Testis (tissue), 3 donors: ENCODE data around the gene ACACA. TPM values are rescaled to one million over a fixed set of nuclear protein-coding genes. Genes with fewer than 3 reads are reported as not detected.

Experiments
- DNase-seq: peaks from one replicate; pipeline ENCODE4 v3.0.0-alpha.2; 2019
- H3K27ac ChIP-seq, 2 donors: fragments of 200-600 bp; sonication (generic); one replicate each; pipeline ENCODE4 v1.5.1; 2019
- H3K27me3 ChIP-seq: fragments of 200-600 bp; sonication (generic); one replicate; pipeline ENCODE4 v1.5.1; 2019
- H3K36me3 ChIP-seq: fragments of 200-600 bp; sonication (generic); one replicate; pipeline ENCODE4 v1.5.1; 2017; ENCODE audit warnings: low read depth; ENCODE audit errors: missing control alignments
- H3K4me1 ChIP-seq: fragments of 200-600 bp; sonication (generic); one replicate; pipeline ENCODE4 v1.5.1; 2019
- H3K4me3 ChIP-seq, 2 donors: fragments of 200-600 bp; sonication (generic); one replicate each; pipeline ENCODE4 v1.5.1; 2017 to 2019
- H3K9me3 ChIP-seq: fragments of 200-600 bp; sonication (generic); one replicate; pipeline ENCODE4 v1.5.1; 2017
- POLR2A ChIP-seq: fragments of 450-650 bp; IDR thresholded peaks from one replicate; pipeline ENCODE4 v1.6.1; 2017; ENCODE audit warnings: antibody characterized with exemption, mild to moderate bottlenecking, moderate library complexity
- WGBS, 2 donors: methylation state at CpG; one replicate each; pipeline ENCODE4 v1.1.5; 2018; 5-methylcytosine and 5-hydroxymethylcytosine counted together
- intact Hi-C: fragments of 100-400 bp; cut with DNase I; formaldehyde crosslinking; loops from one replicate; pipeline ENCODE4 v1.15.1; 2023; ENCODE audit warnings: low total_unique reads
- polyA plus RNA-seq: library from polyadenylated mRNA; stranded (reverse); fragments of 350-450 nt; fragmentation: Illumina TruSeq; extraction: RNeasy Lipid Tissue Mini Kit (QIAGEN cat#74804); gene quantifications from one replicate; pipeline ENCODE4 v1.2.3, GENCODE V29; 2014; ENCODE audit warnings: low read depth, low replicate concordance; ENCODE audit not compliant: insufficient read depth
- total RNA-seq, 2 donors: library from RNA; depleted of rRNA; stranded (reverse); fragments of >200 nt; gene quantifications; one replicate each; pipeline ENCODE4 v1.2.3, GENCODE V29; 2016
- TF ChIP-seq, protein P1 (sequence below), 3 experiments: fragments of 450-650 bp in 2 of 3; fragments of 200-600 bp in 1 of 3; sonication (generic) in 1 of 3; IDR thresholded peaks; one replicate each; pipeline ENCODE4 v1.5.1; 2016 to 2019; ENCODE audit warnings: antibody characterized with exemption in 3 of 3, mild to moderate bottlenecking in 2 of 3, moderate library complexity in 1 of 3

Gene ACACA
- total and polyA plus RNA-seq, 3 donors from 2014 or later = 43.4 to 65.0 (median 56.0) TPM

DNA sequence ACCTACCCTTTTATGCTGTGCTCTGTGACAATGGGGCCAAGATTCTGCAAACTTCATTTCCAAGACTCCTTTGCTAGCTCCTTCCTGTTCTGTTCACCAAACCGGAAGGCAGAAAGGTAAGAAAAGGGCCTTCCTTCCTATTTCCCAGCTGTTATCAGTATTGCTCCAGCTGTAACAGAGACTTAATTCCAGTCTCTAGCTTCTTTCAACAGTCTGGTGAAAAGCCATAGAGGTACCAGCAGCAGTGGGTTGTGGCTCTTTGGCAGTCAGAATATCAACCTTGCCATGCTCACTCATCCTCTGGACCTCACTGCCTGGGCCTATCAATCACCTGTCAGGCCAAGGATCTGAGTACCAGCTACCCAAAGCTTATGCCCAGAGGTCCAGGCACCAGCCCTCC is 120.2 kb downstream of the ACACA start:
- H3K27ac ChIP-seq = no peak overlapping the region
- no peaks in the 10 kb centered on the region for H3K9me3 ChIP-seq
- no peaks in the 10 kb centered on the region for H3K27me3 ChIP-seq
- no peak for DNase-seq
- H3K4me1 ChIP-seq = peaks cover 16% of the 10 kb centered on the region
- H3K4me3 ChIP-seq = no peak overlapping the region
- intact Hi-C loops = no loop called here
- 77 to 88% methylated on average over 1 of the region's 1 CpG for WGBS, 2 donors
- TF ChIP-seq POLR2A = no peak
- TF ChIP-seq, protein P1, sequence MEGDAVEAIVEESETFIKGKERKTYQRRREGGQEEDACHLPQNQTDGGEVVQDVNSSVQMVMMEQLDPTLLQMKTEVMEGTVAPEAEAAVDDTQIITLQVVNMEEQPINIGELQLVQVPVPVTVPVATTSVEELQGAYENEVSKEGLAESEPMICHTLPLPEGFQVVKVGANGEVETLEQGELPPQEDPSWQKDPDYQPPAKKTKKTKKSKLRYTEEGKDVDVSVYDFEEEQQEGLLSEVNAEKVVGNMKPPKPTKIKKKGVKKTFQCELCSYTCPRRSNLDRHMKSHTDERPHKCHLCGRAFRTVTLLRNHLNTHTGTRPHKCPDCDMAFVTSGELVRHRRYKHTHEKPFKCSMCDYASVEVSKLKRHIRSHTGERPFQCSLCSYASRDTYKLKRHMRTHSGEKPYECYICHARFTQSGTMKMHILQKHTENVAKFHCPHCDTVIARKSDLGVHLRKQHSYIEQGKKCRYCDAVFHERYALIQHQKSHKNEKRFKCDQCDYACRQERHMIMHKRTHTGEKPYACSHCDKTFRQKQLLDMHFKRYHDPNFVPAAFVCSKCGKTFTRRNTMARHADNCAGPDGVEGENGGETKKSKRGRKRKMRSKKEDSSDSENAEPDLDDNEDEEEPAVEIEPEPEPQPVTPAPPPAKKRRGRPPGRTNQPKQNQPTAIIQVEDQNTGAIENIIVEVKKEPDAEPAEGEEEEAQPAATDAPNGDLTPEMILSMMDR (IDR thresholded peaks at IDR 0.05) = no peak
- no peaks in the 10 kb centered on the region for H3K36me3 ChIP-seq

DNA sequence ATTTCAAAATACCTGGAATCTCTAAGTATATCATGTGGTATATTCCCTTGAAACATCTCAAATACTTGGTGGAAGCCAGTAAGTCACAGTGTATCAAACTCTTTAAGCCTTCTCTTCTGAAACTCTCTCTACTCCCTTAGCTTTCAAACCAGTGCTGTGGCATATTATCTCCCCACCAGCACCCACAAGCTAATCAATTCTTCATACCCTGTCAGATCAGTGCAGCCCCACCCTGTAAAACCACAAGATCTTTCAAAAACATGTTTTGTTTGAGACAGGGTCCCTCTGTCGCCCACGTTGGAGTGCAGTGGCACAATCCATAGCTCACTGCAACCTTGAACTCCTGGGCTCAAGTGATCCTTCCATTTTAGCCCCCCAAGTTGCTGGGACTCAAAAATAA is 122.4 kb downstream of the ACACA start:
- peaks cover 16% of the 10 kb centered on the region for H3K4me1 ChIP-seq
- no peak for DNase-seq
- no peak overlapping the region for H3K27ac ChIP-seq
- TF ChIP-seq, protein P1 (IDR thresholded peaks at IDR 0.05) = no peak
- no peak for TF ChIP-seq POLR2A
- H3K27me3 ChIP-seq = no peaks in the 10 kb centered on the region
- intact Hi-C loops = no loop called here
- no peak overlapping the region for H3K4me3 ChIP-seq
- no peaks in the 10 kb centered on the region for H3K36me3 ChIP-seq
- 42 to 54% methylated on average over 2 of the region's 2 CpGs for WGBS, 2 donors
- no peaks in the 10 kb centered on the region for H3K9me3 ChIP-seq

DNA sequence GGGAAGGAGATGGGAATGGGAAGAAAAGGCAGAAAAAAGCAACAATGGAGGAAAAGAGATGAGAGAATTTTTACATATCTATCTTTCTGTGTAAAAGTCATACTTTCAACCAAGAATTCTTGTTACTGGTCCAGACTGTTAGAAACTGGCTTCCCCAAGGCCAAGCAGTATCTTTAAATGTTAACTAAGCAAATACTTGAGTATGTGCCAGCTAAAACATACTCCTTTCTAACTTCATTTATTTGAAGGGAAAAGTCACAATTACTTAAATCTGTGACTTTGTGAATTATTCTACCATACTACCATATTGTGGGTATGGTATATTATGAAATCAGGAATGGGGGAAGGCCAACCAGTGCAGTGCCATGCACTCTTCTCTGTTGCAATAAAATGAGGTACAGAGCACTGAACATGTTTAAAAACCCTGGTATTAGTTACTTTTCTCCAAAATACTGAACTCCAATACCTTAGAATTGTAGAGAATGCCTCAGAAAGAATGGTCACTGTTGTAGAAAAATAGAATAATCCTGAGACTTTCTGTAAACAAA is 123.1 kb downstream of the ACACA start:
- no peaks in the 10 kb centered on the region for H3K9me3 ChIP-seq
- intact Hi-C loops = no loop called here
- no peak for DNase-seq

DNA sequence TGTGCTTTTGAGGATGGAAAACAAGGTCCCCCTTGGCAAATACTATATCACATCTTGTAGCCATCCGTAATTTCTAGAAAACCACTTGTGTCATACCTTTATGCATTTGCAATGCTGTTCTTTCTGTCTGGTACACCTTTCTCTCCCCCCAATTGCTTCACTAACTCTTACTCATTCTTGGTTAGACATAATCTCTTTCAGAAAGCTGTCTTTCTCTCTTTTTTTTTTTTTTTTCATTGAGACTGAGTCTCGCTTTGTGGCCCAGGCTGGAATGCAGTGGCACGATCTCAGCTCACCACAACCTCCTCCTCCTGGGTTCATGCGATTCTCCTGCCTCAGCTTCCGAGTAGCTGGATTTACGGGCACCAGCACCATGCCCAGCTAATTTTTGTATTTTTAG is 125.8 kb downstream of the ACACA start:
- intact Hi-C loops = no loop called here
- Histone ChIP-seq H3K36me3 (no peaks in the 10 kb centered on the region), H3K27me3 (no peaks in the 10 kb centered on the region), H3K4me1 (peaks cover 16% of the 10 kb centered on the region), H3K27ac (no peak overlapping the region), H3K4me3 (no peak overlapping the region), H3K9me3 (no peaks in the 10 kb centered on the region)
- 97 to 99% methylated on average over 6 of the region's 6 CpGs for WGBS, 2 donors
- DNase-seq = no peak
- TF ChIP-seq, protein P1 (IDR thresholded peaks at IDR 0.05) = no peak
- no peak for TF ChIP-seq POLR2A

More for the DNA sequence above, 123.1 kb downstream of the ACACA start:
- no peak overlapping the region for H3K27ac ChIP-seq
- H3K36me3 ChIP-seq = no peaks in the 10 kb centered on the region
- peaks cover 16% of the 10 kb centered on the region for H3K4me1 ChIP-seq
- H3K4me3 ChIP-seq = no peak overlapping the region
- TF ChIP-seq, protein P1 (IDR thresholded peaks at IDR 0.05) = no peak
- no peak for TF ChIP-seq POLR2A
- no peaks in the 10 kb centered on the region for H3K27me3 ChIP-seq

DNA sequence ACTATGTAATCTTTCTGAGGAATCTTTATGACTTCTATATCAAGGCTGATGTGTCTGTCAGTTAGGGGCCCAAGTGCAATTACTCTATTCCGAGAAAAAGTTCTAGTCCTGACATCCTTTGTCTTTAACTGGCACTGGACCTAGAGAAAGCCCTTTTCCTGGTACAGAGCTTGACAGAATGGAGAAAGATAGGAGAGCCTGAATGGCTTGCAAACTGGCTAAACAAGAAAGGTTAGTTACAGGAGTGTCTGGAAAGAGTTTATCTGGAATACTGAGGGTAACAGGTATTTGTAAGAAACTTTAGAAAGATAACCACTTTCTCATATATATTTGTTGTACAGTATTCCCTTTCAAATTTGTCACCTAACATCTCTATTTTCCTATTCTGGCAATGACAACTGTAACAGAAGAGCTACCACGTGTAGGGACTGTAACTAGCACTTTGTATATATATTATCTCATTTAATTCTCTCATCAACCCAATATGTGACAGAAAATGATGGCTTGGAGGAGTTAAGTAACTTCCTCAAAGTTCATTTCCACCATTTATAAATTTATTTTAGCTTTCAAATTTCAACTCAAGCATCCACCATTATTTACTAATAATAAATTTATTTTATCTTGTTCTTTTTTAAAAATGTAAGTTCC is 128.3 kb downstream of the ACACA start:
- intact Hi-C loops = no loop called here
- no peak for TF ChIP-seq POLR2A
- TF ChIP-seq, protein P1 (IDR thresholded peaks at IDR 0.05) = no peak
- H3K4me1 ChIP-seq = peaks cover 7% of the 10 kb centered on the region
- no peaks in the 10 kb centered on the region for H3K27me3 ChIP-seq
- 80 to 89% methylated on average over 2 of the region's 2 CpGs for WGBS, 2 donors
- no peak overlapping the region for H3K27ac ChIP-seq
- H3K9me3 ChIP-seq = no peaks in the 10 kb centered on the region
- no peak for DNase-seq
- no peaks in the 10 kb centered on the region for H3K36me3 ChIP-seq
- H3K4me3 ChIP-seq = no peak overlapping the region
